Loucy (cell line): ENCODE results near the gene GHRH.

ENCODE experiments used
- CTCF ChIP-seq: fragments of 200-600 bp; sonication (generic); conservative IDR thresholded peaks from 2 replicates; pipeline ENCODE4 v1.5.1; 2014; ENCODE audit warnings: mild to moderate bottlenecking, antibody characterized with exemption, low read length
- EZH2phosphoT487 ChIP-seq: fragments of 200-600 bp; IDR thresholded peaks from 2 replicates; pipeline ENCODE4 v1.6.1; 2018; ENCODE audit warnings: antibody characterized with exemption, mild to moderate bottlenecking, moderate library complexity, borderline replicate concordance

GRCh38 chr20:37249304-37249703 is 12.3 kb downstream of the GHRH start:
- TF ChIP-seq CTCF (no peak), EZH2phosphoT487 (no peak)
